ENCODE data around the gene SEZ6L. TPM values are rescaled to one million over a fixed set of nuclear protein-coding genes. Genes with fewer than 3 reads are reported as not detected.

SEZ6L gene
- polyA plus RNA-seq, 2 donors, result 0.01 to 0.04 TPM

GRCh38 chr22:26321469-26321913, 152.2 kb downstream of the SEZ6L start:
- H3K27ac ChIP-seq (ENCODE audit: low read depth in 2 of 2, low read length in 1 of 2), result no peak overlapping the region
- WGBS, 2 donors, result 41 to 42% methylated on average over 12 of the region's 12 CpGs

GRCh38 chr22:26322179-26322905, 153.1 kb downstream of the SEZ6L start:
- WGBS, 2 donors, result 71 to 73% methylated on average over 11 of the region's 11 CpGs
- Histone ChIP-seq H3K9me3 (ENCODE audit: control insufficient read depth in 2 of 2, insufficient read depth in 1 of 2, low read depth in 1 of 2, low read length in 1 of 2) (no peaks in the 10 kb centered on the region), H3K4me3 (ENCODE audit: low read depth in 1 of 2, low read length in 2 of 2) (no peak overlapping the region), H3K36me3 (ENCODE audit: control insufficient read depth in 2 of 2, insufficient read depth in 2 of 2, low read length in 1 of 2) (no peaks in the 10 kb centered on the region), H3K4me1 (ENCODE audit: control insufficient read depth in 2 of 2, insufficient read depth in 2 of 2, low read length in 1 of 2) (peaks cover 0 to 5% of the 10 kb centered on the region in 2 donors), H3K27ac (ENCODE audit: low read depth in 2 of 2, low read length in 1 of 2) (no peak overlapping the region), H3K27me3 (ENCODE audit: control insufficient read depth in 1 of 2, insufficient read depth in 2 of 2, low read length in 2 of 2) (no peaks in the 10 kb centered on the region)

More at GRCh38 chr22:26321469-26321913, 152.2 kb downstream of the SEZ6L start:
- Histone ChIP-seq H3K4me3 (ENCODE audit: low read depth in 1 of 2, low read length in 2 of 2) (no peak overlapping the region), H3K27me3 (ENCODE audit: control insufficient read depth in 1 of 2, insufficient read depth in 2 of 2, low read length in 2 of 2) (no peaks in the 10 kb centered on the region), H3K9me3 (ENCODE audit: control insufficient read depth in 2 of 2, insufficient read depth in 1 of 2, low read depth in 1 of 2, low read length in 1 of 2) (no peaks in the 10 kb centered on the region), H3K36me3 (ENCODE audit: control insufficient read depth in 2 of 2, insufficient read depth in 2 of 2, low read length in 1 of 2) (no peaks in the 10 kb centered on the region), H3K4me1 (ENCODE audit: control insufficient read depth in 2 of 2, insufficient read depth in 2 of 2, low read length in 1 of 2) (no peaks in the 10 kb centered on the region)

GRCh38 chr22:26323013-26323412, 153.8 kb downstream of the SEZ6L start:
- H3K27me3 ChIP-seq (ENCODE audit: control insufficient read depth in 1 of 2, insufficient read depth in 2 of 2, low read length in 2 of 2), result no peaks in the 10 kb centered on the region
- peaks cover 0 to 7% of the 10 kb centered on the region in 2 donors for H3K4me1 ChIP-seq (ENCODE audit: control insufficient read depth in 2 of 2, insufficient read depth in 2 of 2, low read length in 1 of 2)
- 62 to 67% methylated on average over 5 of the region's 5 CpGs for WGBS, 2 donors
- no peak overlapping the region for H3K27ac ChIP-seq (ENCODE audit: low read depth in 2 of 2, low read length in 1 of 2)
- no peaks in the 10 kb centered on the region for H3K36me3 ChIP-seq (ENCODE audit: control insufficient read depth in 2 of 2, insufficient read depth in 2 of 2, low read length in 1 of 2)
- H3K9me3 ChIP-seq (ENCODE audit: control insufficient read depth in 2 of 2, insufficient read depth in 1 of 2, low read depth in 1 of 2, low read length in 1 of 2), result no peaks in the 10 kb centered on the region
- H3K4me3 ChIP-seq (ENCODE audit: low read depth in 1 of 2, low read length in 2 of 2), result no peak overlapping the region

- Histone ChIP-seq H3K27me3 (ENCODE audit: control insufficient read depth in 1 of 2, insufficient read depth in 2 of 2, low read length in 2 of 2) (no peaks in the 10 kb centered on the region), H3K36me3 (ENCODE audit: control insufficient read depth in 2 of 2, insufficient read depth in 2 of 2, low read length in 1 of 2) (no peaks in the 10 kb centered on the region), H3K4me3 (ENCODE audit: low read depth in 1 of 2, low read length in 2 of 2) (no peak overlapping the region), H3K4me1 (ENCODE audit: control insufficient read depth in 2 of 2, insufficient read depth in 2 of 2, low read length in 1 of 2) (peaks cover 0 to 7% of the 10 kb centered on the region in 2 donors), H3K27ac (ENCODE audit: low read depth in 2 of 2, low read length in 1 of 2) (no peak overlapping the region), H3K9me3 (ENCODE audit: control insufficient read depth in 2 of 2, insufficient read depth in 1 of 2, low read depth in 1 of 2, low read length in 1 of 2) (no peaks in the 10 kb centered on the region)
- WGBS, 2 donors, result 62% methylated on average over 4 of the region's 4 CpGs
Measured at GRCh38 chr22:26324150-26324549, 154.9 kb downstream of the SEZ6L start.

GRCh38 chr22:26325641-26326040, 156.4 kb downstream of the SEZ6L start:
- peaks cover 0 to 7% of the 10 kb centered on the region in 2 donors for H3K4me1 ChIP-seq (ENCODE audit: control insufficient read depth in 2 of 2, insufficient read depth in 2 of 2, low read length in 1 of 2)
- no peaks in the 10 kb centered on the region for H3K36me3 ChIP-seq (ENCODE audit: control insufficient read depth in 2 of 2, insufficient read depth in 2 of 2, low read length in 1 of 2)
- 57 to 64% methylated on average over 4 of the region's 4 CpGs for WGBS, 2 donors
- H3K27me3 ChIP-seq (ENCODE audit: control insufficient read depth in 1 of 2, insufficient read depth in 2 of 2, low read length in 2 of 2), result no peaks in the 10 kb centered on the region
- no peaks in the 10 kb centered on the region for H3K9me3 ChIP-seq (ENCODE audit: control insufficient read depth in 2 of 2, insufficient read depth in 1 of 2, low read depth in 1 of 2, low read length in 1 of 2)
- H3K27ac ChIP-seq (ENCODE audit: low read depth in 2 of 2, low read length in 1 of 2), result no peak overlapping the region
- no peak overlapping the region for H3K4me3 ChIP-seq (ENCODE audit: low read depth in 1 of 2, low read length in 2 of 2)

- Histone ChIP-seq H3K27me3 (ENCODE audit: control insufficient read depth in 1 of 2, insufficient read depth in 2 of 2, low read length in 2 of 2) (no peaks in the 10 kb centered on the region), H3K4me1 (ENCODE audit: control insufficient read depth in 2 of 2, insufficient read depth in 2 of 2, low read length in 1 of 2) (peaks cover 0 to 7% of the 10 kb centered on the region in 2 donors), H3K4me3 (ENCODE audit: low read depth in 1 of 2, low read length in 2 of 2) (no peak overlapping the region), H3K36me3 (ENCODE audit: control insufficient read depth in 2 of 2, insufficient read depth in 2 of 2, low read length in 1 of 2) (no peaks in the 10 kb centered on the region), H3K9me3 (ENCODE audit: control insufficient read depth in 2 of 2, insufficient read depth in 1 of 2, low read depth in 1 of 2, low read length in 1 of 2) (no peaks in the 10 kb centered on the region), H3K27ac (ENCODE audit: low read depth in 2 of 2, low read length in 1 of 2) (no peak overlapping the region)
- WGBS, 2 donors, result 50 to 60% methylated on average over 18 to 20 of the region's 20 CpGs
Measured at GRCh38 chr22:26326803-26327202, 157.5 kb downstream of the SEZ6L start.

- Histone ChIP-seq H3K4me1 (ENCODE audit: control insufficient read depth in 2 of 2, insufficient read depth in 2 of 2, low read length in 1 of 2) (peaks cover 0 to 7% of the 10 kb centered on the region in 2 donors), H3K9me3 (ENCODE audit: control insufficient read depth in 2 of 2, insufficient read depth in 1 of 2, low read depth in 1 of 2, low read length in 1 of 2) (no peaks in the 10 kb centered on the region), H3K36me3 (ENCODE audit: control insufficient read depth in 2 of 2, insufficient read depth in 2 of 2, low read length in 1 of 2) (no peaks in the 10 kb centered on the region), H3K4me3 (ENCODE audit: low read depth in 1 of 2, low read length in 2 of 2) (no peak overlapping the region), H3K27me3 (ENCODE audit: control insufficient read depth in 1 of 2, insufficient read depth in 2 of 2, low read length in 2 of 2) (no peaks in the 10 kb centered on the region), H3K27ac (ENCODE audit: low read depth in 2 of 2, low read length in 1 of 2) (no peak overlapping the region)
- WGBS, 2 donors, result 83 to 89% methylated on average over 6 of the region's 6 CpGs
Measured at GRCh38 chr22:26327306-26327705, 158.0 kb downstream of the SEZ6L start.

GRCh38 chr22:26328221-26328620, 159.0 kb downstream of the SEZ6L start:
- no peak overlapping the region for H3K27ac ChIP-seq (ENCODE audit: low read depth in 2 of 2, low read length in 1 of 2)
- H3K36me3 ChIP-seq (ENCODE audit: control insufficient read depth in 2 of 2, insufficient read depth in 2 of 2, low read length in 1 of 2), result no peaks in the 10 kb centered on the region
- H3K27me3 ChIP-seq (ENCODE audit: control insufficient read depth in 1 of 2, insufficient read depth in 2 of 2, low read length in 2 of 2), result no peaks in the 10 kb centered on the region
- H3K4me1 ChIP-seq (ENCODE audit: control insufficient read depth in 2 of 2, insufficient read depth in 2 of 2, low read length in 1 of 2), result peaks cover 0 to 7% of the 10 kb centered on the region in 2 donors
- no peak overlapping the region for H3K4me3 ChIP-seq (ENCODE audit: low read depth in 1 of 2, low read length in 2 of 2)
- H3K9me3 ChIP-seq (ENCODE audit: control insufficient read depth in 2 of 2, insufficient read depth in 1 of 2, low read depth in 1 of 2, low read length in 1 of 2), result no peaks in the 10 kb centered on the region
- 64 to 74% methylated on average over 8 of the region's 8 CpGs for WGBS, 2 donors

GRCh38 chr22:26330971-26331625, 161.8 kb downstream of the SEZ6L start:
- H3K27me3 ChIP-seq (ENCODE audit: control insufficient read depth in 1 of 2, insufficient read depth in 2 of 2, low read length in 2 of 2), result no peaks in the 10 kb centered on the region
- WGBS, 2 donors, result 24 to 27% methylated on average over 4 of the region's 4 CpGs
- H3K4me3 ChIP-seq (ENCODE audit: low read depth in 1 of 2, low read length in 2 of 2), result no peak overlapping the region
- no peak overlapping the region for H3K27ac ChIP-seq (ENCODE audit: low read depth in 2 of 2, low read length in 1 of 2)
- H3K36me3 ChIP-seq (ENCODE audit: control insufficient read depth in 2 of 2, insufficient read depth in 2 of 2, low read length in 1 of 2), result no peaks in the 10 kb centered on the region
- no peaks in the 10 kb centered on the region for H3K9me3 ChIP-seq (ENCODE audit: control insufficient read depth in 2 of 2, insufficient read depth in 1 of 2, low read depth in 1 of 2, low read length in 1 of 2)
- peaks cover 0 to 7% of the 10 kb centered on the region in 2 donors for H3K4me1 ChIP-seq (ENCODE audit: control insufficient read depth in 2 of 2, insufficient read depth in 2 of 2, low read length in 1 of 2)

All from esophagus (tissue), 2 donors.